OCI-LY3 (cell line): ENCODE data around the gene GATAD2B.

ENCODE experiments used
- H2AFZ ChIP-seq: fragments of 200-600, 300-600 bp; shearing (Covaris generic); 2 replicates; pipeline ENCODE4 v1.6.0; 2014; ENCODE audit warnings: antibody characterized with exemption, low read depth, low read length
- H3K27ac ChIP-seq: fragments of 200-600, 300-600 bp; sonication (generic); 2 replicates; pipeline ENCODE4 v1.5.1; 2014; ENCODE audit warnings: mild to moderate bottlenecking, low read length, moderate library complexity, mixed read lengths
- H3K27me3 ChIP-seq: fragments of 200-600, 300-600 bp; sonication (generic); 2 replicates; pipeline ENCODE4 v1.6.1; 2014; ENCODE audit warnings: low read depth, low read length, mixed read lengths
- H3K36me3 ChIP-seq: fragments of 200-600, 300-600 bp; sonication (generic); replicated peaks from 2 replicates; pipeline ENCODE3; 2014; ENCODE audit warnings: low read depth, low read length, mixed read lengths
- H3K4me1 ChIP-seq: fragments of 300-600, 200-600 bp; sonication (generic); 2 replicates; pipeline ENCODE4 v1.6.1; 2014; ENCODE audit warnings: low read length, mixed read lengths
- H3K4me2 ChIP-seq: fragments of 200-600, 300-600 bp; sonication (generic); 2 replicates; pipeline ENCODE4 v1.6.1; 2014; ENCODE audit warnings: low read length, mixed read lengths
- H3K4me3 ChIP-seq: fragments of 300-600, 200-600 bp; sonication (generic); 2 replicates; pipeline ENCODE4 v1.5.1; 2014; ENCODE audit warnings: antibody characterized with exemption, mild to moderate bottlenecking, low read length, moderate library complexity
- H3K79me2 ChIP-seq: fragments of 300-600, 200-600 bp; shearing (Covaris generic); 2 replicates; pipeline ENCODE4 v1.6.1; 2014; ENCODE audit warnings: mild to moderate bottlenecking, low read length, mixed read lengths
- H3K9ac ChIP-seq: fragments of 300-600, 200-600 bp; shearing (Covaris generic); 2 replicates; pipeline ENCODE4 v1.6.0; 2014; ENCODE audit warnings: mild to moderate bottlenecking, low read length, moderate library complexity
- H3K9me3 ChIP-seq: fragments of 200-600, 300-600 bp; shearing (Covaris generic); 2 replicates; pipeline ENCODE4 v1.6.1; 2014; ENCODE audit warnings: low read length, mixed read lengths; ENCODE audit not compliant: insufficient read depth
- H4K20me1 ChIP-seq: fragments of 200-600, 300-600 bp; sonication (generic); 2 replicates; pipeline ENCODE4 v1.6.1; 2016; ENCODE audit warnings: low read length, mixed read lengths; ENCODE audit not compliant: insufficient read depth
- EZH2phosphoT487 ChIP-seq: fragments of 200-600 bp; shearing (Covaris generic); IDR thresholded peaks from 2 replicates; pipeline ENCODE4 v1.6.1; 2018; ENCODE audit warnings: antibody characterized with exemption, mixed run types, low read depth
- TF ChIP-seq, protein P1 (sequence below): fragments of 200-600, 300-600 bp; sonication (generic); IDR thresholded peaks from 2 replicates; pipeline ENCODE4 v1.5.1; 2014; ENCODE audit warnings: antibody characterized with exemption, low read length, low read depth

GATAD2B gene

DNA sequence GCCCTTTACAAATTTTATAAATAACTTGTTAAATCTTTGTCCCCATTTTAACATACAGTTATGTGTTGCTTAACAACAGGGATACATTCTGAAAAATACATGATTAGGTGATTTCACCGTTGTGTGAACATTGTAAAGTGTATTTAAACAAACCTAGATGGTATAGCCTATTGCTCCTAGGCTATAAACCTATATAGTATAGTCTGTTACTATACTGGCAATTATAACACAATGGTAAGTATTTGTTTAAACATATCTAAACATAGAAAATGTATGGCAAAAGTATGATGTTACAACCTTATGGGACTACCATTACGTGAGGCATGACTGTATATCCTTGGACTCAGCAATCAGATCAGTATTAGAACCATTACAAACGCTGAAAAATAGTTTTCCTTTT, 36.6 kb downstream of the GATAD2B start:
- Histone ChIP-seq H3K27me3 (no peaks in the 10 kb centered on the region), H3K9me3 (no peaks in the 10 kb centered on the region), H3K36me3 (peaks cover 14% of the 10 kb centered on the region), H3K4me2 (no peak overlapping the region), H3K4me1 (peaks cover 12% of the 10 kb centered on the region), H4K20me1 (peaks cover 60% of the 10 kb centered on the region), H3K79me2 (peaks cover 91% of the 10 kb centered on the region), H3K9ac (no peak overlapping the region), H3K4me3 (no peak overlapping the region), H3K27ac (no peak overlapping the region), H2AFZ (no peak overlapping the region)
- no peak for TF ChIP-seq EZH2phosphoT487
- TF ChIP-seq, protein P1, sequence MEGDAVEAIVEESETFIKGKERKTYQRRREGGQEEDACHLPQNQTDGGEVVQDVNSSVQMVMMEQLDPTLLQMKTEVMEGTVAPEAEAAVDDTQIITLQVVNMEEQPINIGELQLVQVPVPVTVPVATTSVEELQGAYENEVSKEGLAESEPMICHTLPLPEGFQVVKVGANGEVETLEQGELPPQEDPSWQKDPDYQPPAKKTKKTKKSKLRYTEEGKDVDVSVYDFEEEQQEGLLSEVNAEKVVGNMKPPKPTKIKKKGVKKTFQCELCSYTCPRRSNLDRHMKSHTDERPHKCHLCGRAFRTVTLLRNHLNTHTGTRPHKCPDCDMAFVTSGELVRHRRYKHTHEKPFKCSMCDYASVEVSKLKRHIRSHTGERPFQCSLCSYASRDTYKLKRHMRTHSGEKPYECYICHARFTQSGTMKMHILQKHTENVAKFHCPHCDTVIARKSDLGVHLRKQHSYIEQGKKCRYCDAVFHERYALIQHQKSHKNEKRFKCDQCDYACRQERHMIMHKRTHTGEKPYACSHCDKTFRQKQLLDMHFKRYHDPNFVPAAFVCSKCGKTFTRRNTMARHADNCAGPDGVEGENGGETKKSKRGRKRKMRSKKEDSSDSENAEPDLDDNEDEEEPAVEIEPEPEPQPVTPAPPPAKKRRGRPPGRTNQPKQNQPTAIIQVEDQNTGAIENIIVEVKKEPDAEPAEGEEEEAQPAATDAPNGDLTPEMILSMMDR, result no peak

DNA sequence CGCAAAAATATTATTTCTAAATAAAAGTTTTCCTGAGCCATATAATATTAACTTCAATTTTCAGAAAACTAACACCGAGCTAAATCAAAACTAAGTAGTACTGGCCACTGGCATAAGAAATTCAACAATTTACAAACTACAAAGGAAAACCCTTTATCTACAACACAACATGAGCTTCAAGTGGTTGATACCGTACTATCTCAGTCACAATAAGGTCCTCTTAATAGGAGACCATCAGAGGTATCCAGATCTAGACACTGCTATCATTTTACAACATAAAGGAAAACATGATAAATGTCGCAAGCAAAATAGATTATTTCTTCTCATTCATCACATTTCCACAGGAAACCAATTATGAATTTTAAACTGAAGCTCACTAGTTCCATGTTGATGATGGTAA, 39.5 kb downstream of the GATAD2B start:
- no peaks in the 10 kb centered on the region for H3K27me3 ChIP-seq
- no peak for TF ChIP-seq EZH2phosphoT487
- TF ChIP-seq, protein P1, result no peak
- H3K4me2 ChIP-seq, result no peak overlapping the region
- H3K79me2 ChIP-seq, result peaks cover 89% of the 10 kb centered on the region
- no peaks in the 10 kb centered on the region for H3K9me3 ChIP-seq
- H3K27ac ChIP-seq, result no peak overlapping the region
- H3K36me3 ChIP-seq, result peaks cover 7% of the 10 kb centered on the region
- H4K20me1 ChIP-seq, result peaks cover 66% of the 10 kb centered on the region
- H2AFZ ChIP-seq, result no peak overlapping the region
- no peak overlapping the region for H3K4me3 ChIP-seq
- H3K9ac ChIP-seq, result no peak overlapping the region
- H3K4me1 ChIP-seq, result peaks cover 3% of the 10 kb centered on the region

DNA sequence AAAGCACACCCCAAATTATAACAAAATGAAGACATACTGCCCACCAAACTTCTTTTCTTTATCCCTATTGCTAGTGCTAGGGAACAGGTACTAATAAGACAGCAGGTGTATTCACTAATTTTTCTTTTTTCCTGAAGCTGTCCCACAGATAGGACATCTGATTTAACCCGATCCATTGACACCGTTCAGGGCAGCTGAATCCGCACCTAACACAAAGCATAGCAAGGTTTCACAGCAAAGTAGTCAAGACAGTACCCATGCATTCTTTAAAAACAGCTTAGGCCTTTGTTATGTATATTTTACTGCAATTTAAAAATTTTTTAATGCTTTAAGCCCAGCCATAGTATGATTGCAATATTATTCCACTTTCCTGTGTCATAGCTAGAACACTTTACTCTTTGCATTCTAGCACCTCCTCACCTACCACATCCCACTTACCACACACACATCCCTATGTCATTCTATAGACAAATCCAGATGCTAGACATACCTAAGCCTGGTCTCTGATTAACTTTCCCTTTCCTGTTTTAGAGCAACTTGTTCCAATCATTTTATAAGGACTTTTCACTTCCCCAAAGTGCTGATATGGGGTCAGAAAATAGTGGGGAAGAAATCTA, 40.4 kb downstream of the GATAD2B start:
- no peak overlapping the region for H2AFZ ChIP-seq
- H3K9ac ChIP-seq, result no peak overlapping the region
- no peaks in the 10 kb centered on the region for H3K9me3 ChIP-seq
- H3K4me2 ChIP-seq, result no peak overlapping the region
- peaks cover 88% of the 10 kb centered on the region for H3K79me2 ChIP-seq
- H3K4me3 ChIP-seq, result no peak overlapping the region
- no peak overlapping the region for H3K27ac ChIP-seq
- TF ChIP-seq, protein P1, result no peak
- TF ChIP-seq EZH2phosphoT487, result no peak
- H4K20me1 ChIP-seq, result peaks cover 66% of the 10 kb centered on the region
- H3K36me3 ChIP-seq, result peaks cover 7% of the 10 kb centered on the region
- H3K27me3 ChIP-seq, result no peaks in the 10 kb centered on the region
- no peaks in the 10 kb centered on the region for H3K4me1 ChIP-seq

DNA sequence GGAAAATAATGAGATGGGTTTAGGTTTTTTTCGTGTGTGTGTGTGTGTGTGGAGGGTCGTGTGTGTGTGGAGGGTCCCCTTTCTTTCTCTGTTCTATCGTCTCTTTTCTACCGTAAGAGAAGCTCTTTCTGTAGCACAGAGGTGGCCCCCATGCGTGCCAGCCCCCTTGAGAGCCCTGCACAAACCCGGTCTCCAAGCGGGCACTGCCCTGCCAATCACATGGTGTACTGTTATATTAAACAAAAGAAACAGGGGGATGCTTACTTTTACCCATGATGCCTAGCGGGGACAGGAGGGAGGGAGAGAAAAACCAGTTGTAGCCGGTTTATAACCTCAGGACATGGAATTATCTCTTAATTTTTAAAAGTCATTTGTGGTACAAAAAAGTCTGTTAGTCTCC, 41.0 kb downstream of the GATAD2B start:
- Histone ChIP-seq H3K36me3 (peaks cover 5% of the 10 kb centered on the region), H3K9me3 (no peaks in the 10 kb centered on the region), H3K27me3 (no peaks in the 10 kb centered on the region), H3K27ac (no peak overlapping the region), H3K4me2 (no peak overlapping the region), H2AFZ (no peak overlapping the region), H3K4me1 (no peaks in the 10 kb centered on the region), H4K20me1 (peaks cover 66% of the 10 kb centered on the region), H3K9ac (no peak overlapping the region), H3K4me3 (no peak overlapping the region), H3K79me2 (peaks cover 88% of the 10 kb centered on the region)
- TF ChIP-seq EZH2phosphoT487, result no peak
- TF ChIP-seq, protein P1, result no peak
